GM23248 (cell line): ENCODE results near the gene CHD9.

Source experiments
- EZH2 ChIP-seq: fragments of 200-600 bp; sonication (generic); IDR thresholded peaks from 2 replicates; pipeline ENCODE4 v1.6.1; 2018; ENCODE audit warnings: antibody characterized with exemption, mild to moderate bottlenecking; ENCODE audit not compliant: insufficient read depth, poor library complexity, severe bottlenecking
- EZH2phosphoT487 ChIP-seq: fragments of 200-600 bp; sonication (generic); IDR thresholded peaks from 2 replicates; pipeline ENCODE4 v1.6.1; 2018; ENCODE audit warnings: antibody characterized with exemption, moderate library complexity, mild to moderate bottlenecking, low read depth; ENCODE audit not compliant: insufficient read depth

DNA sequence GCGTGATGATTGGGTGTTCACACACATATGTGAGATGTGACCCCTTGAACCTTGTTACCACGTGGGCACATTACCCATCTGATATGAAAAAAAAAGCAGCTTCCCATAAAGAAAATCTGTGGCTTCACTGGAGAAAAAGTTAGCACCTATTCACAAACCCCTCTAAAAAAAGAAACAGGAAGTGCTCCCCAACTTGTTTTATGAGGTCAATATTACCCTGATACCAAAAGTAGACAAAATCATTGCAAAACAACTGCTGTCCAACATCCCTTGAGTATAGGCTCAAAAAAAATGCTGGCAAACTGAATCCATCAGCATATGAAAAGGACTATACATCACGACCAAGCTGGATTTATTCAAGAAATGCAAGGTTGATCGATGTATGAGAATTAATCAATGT lies 279.8 kb downstream of the CHD9 start:
- TF ChIP-seq EZH2 (no peak), EZH2phosphoT487 (no peak)
